ENCODE measurements around the gene MFAP2.

Gene MFAP2

DNA sequence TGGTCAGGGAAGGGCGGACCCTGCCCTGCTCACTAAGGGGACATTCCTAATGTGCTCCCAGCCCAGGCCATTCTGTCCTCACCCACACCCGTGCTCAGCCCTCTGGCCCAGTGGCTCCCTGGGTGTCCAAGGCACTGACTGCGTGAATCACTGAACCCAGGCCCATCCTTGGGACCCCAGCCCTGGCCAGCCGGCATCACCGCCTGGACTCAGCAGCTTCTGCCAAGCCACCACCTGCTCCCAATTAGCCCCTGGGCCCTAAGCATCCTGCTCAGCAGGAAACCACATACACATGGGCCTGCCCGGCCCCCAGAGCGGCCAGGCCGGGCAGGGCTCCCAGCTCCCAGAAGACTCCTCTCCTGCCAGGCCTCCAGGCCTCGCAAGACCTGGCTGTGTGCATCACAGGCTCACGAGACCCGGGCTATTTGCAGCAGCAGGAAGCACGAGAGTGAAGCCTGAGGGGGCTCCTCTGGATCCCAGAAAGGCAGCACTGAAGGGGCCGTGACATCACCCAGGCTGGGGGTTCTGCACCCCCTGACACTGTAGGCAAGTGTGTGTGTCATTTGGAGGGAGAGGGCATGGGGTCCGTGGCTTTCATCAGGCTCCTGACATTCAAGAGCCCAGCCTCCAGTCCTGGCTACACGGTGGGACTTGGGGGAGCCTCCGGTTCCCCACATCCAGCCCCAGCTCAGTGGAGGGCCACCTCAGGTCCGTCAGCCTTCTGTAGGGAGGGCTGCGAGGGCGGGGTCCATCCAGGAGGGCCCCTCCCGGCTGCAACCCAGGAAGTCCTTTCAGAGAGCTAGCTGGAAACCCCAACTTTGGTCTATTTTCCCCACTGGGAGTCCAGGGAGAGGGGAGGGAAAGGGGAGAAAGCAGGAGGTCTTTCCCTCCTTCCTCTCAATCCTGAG, 1.6 kb downstream of the MFAP2 start:
- Mint-ChIP-seq H3K4me1 (ENCODE audit: low read depth) (peaks cover 7% of the 10 kb centered on the region), H3K27ac (no peak overlapping the region)

DNA sequence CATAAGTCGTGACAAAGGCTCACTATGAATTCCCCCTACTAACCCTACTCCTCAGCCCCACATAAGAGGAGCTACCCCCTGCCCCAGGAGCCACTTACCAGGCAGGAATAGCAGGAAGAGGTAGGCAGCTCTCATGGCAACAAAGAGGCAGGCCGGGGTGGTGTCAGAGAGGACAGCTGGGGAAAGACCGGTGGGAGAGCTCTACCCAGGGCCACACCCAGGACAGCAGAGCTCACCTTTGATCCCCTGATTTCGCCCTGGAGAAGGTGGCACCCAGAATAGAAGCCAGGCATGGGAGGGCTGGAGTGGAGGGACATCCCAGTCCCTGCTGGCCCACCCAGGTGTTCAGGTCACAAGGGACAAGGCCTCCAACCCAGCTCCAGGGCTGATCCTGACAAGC, 2.3 kb downstream of the MFAP2 start:
- Mint-ChIP-seq H3K36me3 (ENCODE audit: low read depth) (no peaks in the 10 kb centered on the region), H3K4me1 (ENCODE audit: low read depth) (peaks cover 7% of the 10 kb centered on the region), H3K27ac (no peak overlapping the region), H3K27me3 (peaks cover 26% of the 10 kb centered on the region), H3K4me3 (no peak overlapping the region), H3K9me3 (no peaks in the 10 kb centered on the region)
- DNase-seq, result no peak

More for the DNA sequence above, 1.6 kb downstream of the MFAP2 start:
- Mint-ChIP-seq H3K27me3 (peaks cover 29% of the 10 kb centered on the region), H3K36me3 (ENCODE audit: low read depth) (no peaks in the 10 kb centered on the region), H3K4me3 (no peak overlapping the region), H3K9me3 (no peaks in the 10 kb centered on the region)
- DNase-seq, result no peak

DNA sequence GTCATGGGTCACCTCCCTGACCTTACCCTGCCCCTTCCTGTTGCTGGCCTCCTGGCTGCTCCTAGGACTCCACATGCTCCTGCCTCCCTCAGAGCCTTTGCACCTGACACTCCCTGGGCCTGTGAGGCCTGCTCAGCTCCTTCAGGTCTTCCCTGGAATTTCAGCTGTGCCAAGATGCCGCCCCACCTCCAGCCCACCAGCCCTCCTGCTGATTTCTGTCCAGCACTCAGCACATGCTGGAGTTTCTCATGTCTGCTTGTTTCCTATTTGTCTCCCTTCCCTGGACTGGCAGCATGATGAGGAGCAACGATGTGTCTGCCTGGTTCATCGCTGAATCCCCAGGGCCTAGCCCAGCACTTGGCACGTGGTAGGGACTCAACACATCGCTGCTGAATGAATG, 3.0 kb downstream of the MFAP2 start:
- H3K27me3 Mint-ChIP-seq, result peaks cover 22% of the 10 kb centered on the region
- no peaks in the 10 kb centered on the region for H3K9me3 Mint-ChIP-seq
- no peak overlapping the region for H3K4me3 Mint-ChIP-seq
- H3K36me3 Mint-ChIP-seq (ENCODE audit: low read depth), result no peaks in the 10 kb centered on the region
- H3K27ac Mint-ChIP-seq, result peak overlapping the region; percentile 14
- DNase-seq, result no peak
- H3K4me1 Mint-ChIP-seq (ENCODE audit: low read depth), result peaks cover 7% of the 10 kb centered on the region

DNA sequence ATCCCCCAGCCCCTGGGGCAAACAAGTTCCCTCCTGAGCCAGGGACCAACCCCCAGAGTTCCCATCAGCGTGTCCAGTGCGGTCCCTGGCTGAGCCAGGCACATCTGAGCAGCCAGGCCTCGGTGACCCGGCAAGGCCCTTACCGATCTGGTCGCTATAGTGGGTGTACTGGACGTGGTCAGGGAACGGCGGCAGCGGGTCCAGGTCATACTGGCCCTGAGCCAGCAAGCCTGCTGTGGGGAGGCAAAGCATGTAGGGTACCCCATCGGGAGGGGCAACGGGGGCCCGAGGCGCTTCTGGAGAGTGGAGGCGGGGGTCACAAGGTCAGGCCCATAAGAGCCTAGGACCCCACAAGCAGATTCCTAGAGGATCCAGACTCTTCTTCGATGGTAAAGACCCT, 3.5 kb downstream of the MFAP2 start:
- no peaks in the 10 kb centered on the region for H3K9me3 Mint-ChIP-seq
- H3K27ac Mint-ChIP-seq, result no peak overlapping the region
- H3K27me3 Mint-ChIP-seq, result peaks cover 18% of the 10 kb centered on the region
- H3K4me3 Mint-ChIP-seq, result no peak overlapping the region
- no peaks in the 10 kb centered on the region for H3K36me3 Mint-ChIP-seq (ENCODE audit: low read depth)
- peaks cover 7% of the 10 kb centered on the region for H3K4me1 Mint-ChIP-seq (ENCODE audit: low read depth)
- no peak for DNase-seq

GRCh38 chr1:16975838-16976237, 4.6 kb downstream of the MFAP2 start:
- Mint-ChIP-seq H3K27me3 (peaks cover 9% of the 10 kb centered on the region), H3K4me1 (ENCODE audit: low read depth) (peaks cover 2% of the 10 kb centered on the region), H3K27ac (no peak overlapping the region), H3K4me3 (no peak overlapping the region), H3K9me3 (no peaks in the 10 kb centered on the region), H3K36me3 (ENCODE audit: low read depth) (no peaks in the 10 kb centered on the region)
- no peak for DNase-seq

- Mint-ChIP-seq H3K36me3 (ENCODE audit: low read depth) (no peaks in the 10 kb centered on the region), H3K9me3 (no peaks in the 10 kb centered on the region), H3K4me3 (no peak overlapping the region), H3K27ac (no peak overlapping the region), H3K4me1 (ENCODE audit: low read depth) (no peaks in the 10 kb centered on the region), H3K27me3 (peaks cover 6% of the 10 kb centered on the region)
- no peak for DNase-seq
Observed at GRCh38 chr1:16975211-16975610, 5.2 kb downstream of the MFAP2 start.

GRCh38 chr1:16973215-16973614, 7.2 kb downstream of the MFAP2 start:
- Mint-ChIP-seq H3K4me3 (no peak overlapping the region), H3K27me3 (no peaks in the 10 kb centered on the region), H3K36me3 (ENCODE audit: low read depth) (peaks cover 10% of the 10 kb centered on the region), H3K27ac (no peak overlapping the region), H3K4me1 (ENCODE audit: low read depth) (no peaks in the 10 kb centered on the region), H3K9me3 (no peaks in the 10 kb centered on the region)
- no peak for DNase-seq

DNA sequence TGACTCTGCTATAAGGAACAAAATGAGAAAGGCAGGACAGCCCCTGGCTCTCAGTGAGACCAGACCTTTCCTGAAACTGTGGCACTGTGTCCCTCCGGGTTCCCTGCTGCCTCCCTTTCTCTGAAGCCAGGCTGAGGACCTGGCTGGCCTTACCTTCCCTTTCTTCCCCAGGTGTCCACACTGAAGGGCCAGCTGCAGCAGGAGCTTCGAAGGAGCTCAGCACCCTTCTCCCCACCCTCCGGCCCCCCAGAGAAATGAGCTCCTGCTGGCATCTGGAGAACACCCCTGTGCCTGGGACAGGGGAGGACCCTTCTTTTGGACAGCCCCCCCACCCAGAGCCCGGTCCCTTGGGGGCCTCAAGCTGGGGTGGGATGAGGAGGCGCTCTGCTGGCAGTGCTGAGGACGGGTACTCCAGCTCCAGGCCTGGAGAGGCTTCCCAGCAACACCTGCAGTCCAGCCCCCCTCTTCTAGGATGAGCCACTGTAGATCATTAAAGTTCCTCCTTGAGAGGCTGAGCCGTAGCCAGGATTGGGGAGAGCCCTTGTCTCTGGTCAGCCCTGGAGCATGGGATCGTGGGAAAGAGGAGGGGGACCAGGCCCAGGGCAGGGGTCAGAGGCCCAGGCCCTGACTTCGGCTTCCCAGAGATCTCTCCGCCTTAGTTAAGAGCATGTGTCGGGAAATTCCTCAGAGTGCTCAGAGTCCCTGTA, 8.1 kb downstream of the MFAP2 start:
- H3K4me3 Mint-ChIP-seq, result no peak overlapping the region
- DNase-seq, result no peak
- H3K9me3 Mint-ChIP-seq, result no peaks in the 10 kb centered on the region
- H3K36me3 Mint-ChIP-seq (ENCODE audit: low read depth), result peaks cover 12% of the 10 kb centered on the region
- no peak overlapping the region for H3K27ac Mint-ChIP-seq
- H3K4me1 Mint-ChIP-seq (ENCODE audit: low read depth), result no peaks in the 10 kb centered on the region
- no peaks in the 10 kb centered on the region for H3K27me3 Mint-ChIP-seq

DNA sequence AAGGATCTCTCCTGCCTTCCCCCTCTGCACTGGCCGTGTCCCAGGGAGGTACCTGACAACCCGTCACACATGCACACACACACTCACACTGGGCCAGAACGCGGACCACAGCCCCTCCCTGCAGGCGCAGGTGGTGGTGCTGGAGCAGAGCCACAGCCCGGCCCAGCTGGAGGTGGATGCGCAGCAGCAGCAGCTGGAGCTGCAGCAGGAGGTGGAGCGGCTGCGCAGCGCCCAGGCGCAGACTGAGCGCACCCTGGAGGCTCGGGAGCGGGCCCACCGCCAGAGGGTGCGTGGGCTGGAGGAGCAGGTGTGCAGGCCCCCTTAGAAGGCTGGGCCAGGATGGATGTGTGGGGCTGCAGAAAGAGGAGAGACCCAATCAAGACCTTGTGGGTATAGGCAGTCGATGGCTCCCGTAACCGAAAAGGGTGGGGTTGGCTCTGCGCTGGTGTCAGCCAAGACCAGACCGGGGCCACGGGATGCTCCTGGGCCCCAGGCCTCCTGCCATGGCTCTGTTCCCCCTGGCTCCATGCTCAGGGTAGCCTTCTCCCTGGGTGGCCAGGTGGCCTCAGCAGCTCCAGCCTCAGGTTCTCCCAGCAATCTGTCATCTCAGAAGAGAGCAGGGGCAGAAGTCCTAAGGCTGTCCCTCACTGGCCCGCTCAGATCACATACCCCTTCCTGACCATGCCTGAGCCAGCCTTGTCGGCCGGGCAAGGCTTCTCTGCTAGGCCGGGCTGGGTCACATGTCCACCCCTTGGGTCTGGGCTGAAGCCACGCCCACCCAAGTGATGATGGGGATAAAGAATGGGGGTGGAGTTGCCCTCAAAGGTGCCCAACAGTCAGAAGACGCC, 8.9 kb downstream of the MFAP2 start:
- no peaks in the 10 kb centered on the region for H3K9me3 Mint-ChIP-seq
- H3K4me3 Mint-ChIP-seq, result no peak overlapping the region
- H3K27me3 Mint-ChIP-seq, result no peaks in the 10 kb centered on the region
- H3K36me3 Mint-ChIP-seq (ENCODE audit: low read depth), result peaks cover 15% of the 10 kb centered on the region
- no peak for DNase-seq
- no peak overlapping the region for H3K27ac Mint-ChIP-seq
- H3K4me1 Mint-ChIP-seq (ENCODE audit: low read depth), result no peaks in the 10 kb centered on the region

GRCh38 chr1:16970132-16970910, 10.1 kb downstream of the MFAP2 start:
- DNase-seq, result no peak
- H3K4me3 Mint-ChIP-seq, result no peak overlapping the region
- peaks cover 28% of the 10 kb centered on the region for H3K36me3 Mint-ChIP-seq (ENCODE audit: low read depth)
- H3K27me3 Mint-ChIP-seq, result no peaks in the 10 kb centered on the region
- H3K27ac Mint-ChIP-seq, result no peak overlapping the region
- H3K9me3 Mint-ChIP-seq, result no peaks in the 10 kb centered on the region
- H3K4me1 Mint-ChIP-seq (ENCODE audit: low read depth), result peaks cover 1% of the 10 kb centered on the region

DNA sequence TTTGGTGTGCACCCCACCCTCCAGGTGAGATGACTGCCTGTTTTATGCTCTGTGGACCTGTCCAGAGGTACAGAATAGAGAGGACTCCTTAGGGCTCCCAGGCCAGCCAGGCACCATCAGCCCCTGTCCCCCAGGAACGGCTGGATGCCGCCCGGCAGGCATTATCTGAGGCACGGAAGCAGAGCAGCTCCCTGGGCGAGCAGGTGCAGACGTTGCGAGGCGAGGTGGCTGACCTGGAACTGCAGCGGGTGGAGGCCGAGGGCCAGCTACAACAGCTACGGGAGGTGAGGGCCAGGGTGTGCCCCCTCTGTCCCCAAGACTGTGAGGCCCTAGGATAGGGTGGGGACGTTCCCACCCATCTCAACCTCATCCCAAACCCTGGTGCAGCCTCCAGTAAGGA, 10.8 kb downstream of the MFAP2 start:
- Mint-ChIP-seq H3K27me3 (no peaks in the 10 kb centered on the region), H3K4me3 (no peak overlapping the region), H3K27ac (no peak overlapping the region), H3K9me3 (no peaks in the 10 kb centered on the region), H3K36me3 (ENCODE audit: low read depth) (peaks cover 32% of the 10 kb centered on the region), H3K4me1 (ENCODE audit: low read depth) (peaks cover 5% of the 10 kb centered on the region)
- DNase-seq, result no peak

- Mint-ChIP-seq H3K9me3 (no peaks in the 10 kb centered on the region), H3K27ac (no peak overlapping the region), H3K4me3 (no peak overlapping the region), H3K36me3 (ENCODE audit: low read depth) (peaks cover 32% of the 10 kb centered on the region), H3K27me3 (no peaks in the 10 kb centered on the region), H3K4me1 (ENCODE audit: low read depth) (peaks cover 5% of the 10 kb centered on the region)
- DNase-seq, result no peak
Observed at GRCh38 chr1:16969057-16969611, 11.3 kb downstream of the MFAP2 start.

GRCh38 chr1:16968372-16968771, 12.0 kb downstream of the MFAP2 start:
- H3K9me3 Mint-ChIP-seq, result no peaks in the 10 kb centered on the region
- H3K4me3 Mint-ChIP-seq, result no peak overlapping the region
- no peak overlapping the region for H3K27ac Mint-ChIP-seq
- no peaks in the 10 kb centered on the region for H3K27me3 Mint-ChIP-seq
- H3K4me1 Mint-ChIP-seq (ENCODE audit: low read depth), result peaks cover 5% of the 10 kb centered on the region
- DNase-seq, result no peak
- H3K36me3 Mint-ChIP-seq (ENCODE audit: low read depth), result peaks cover 32% of the 10 kb centered on the region

DNA sequence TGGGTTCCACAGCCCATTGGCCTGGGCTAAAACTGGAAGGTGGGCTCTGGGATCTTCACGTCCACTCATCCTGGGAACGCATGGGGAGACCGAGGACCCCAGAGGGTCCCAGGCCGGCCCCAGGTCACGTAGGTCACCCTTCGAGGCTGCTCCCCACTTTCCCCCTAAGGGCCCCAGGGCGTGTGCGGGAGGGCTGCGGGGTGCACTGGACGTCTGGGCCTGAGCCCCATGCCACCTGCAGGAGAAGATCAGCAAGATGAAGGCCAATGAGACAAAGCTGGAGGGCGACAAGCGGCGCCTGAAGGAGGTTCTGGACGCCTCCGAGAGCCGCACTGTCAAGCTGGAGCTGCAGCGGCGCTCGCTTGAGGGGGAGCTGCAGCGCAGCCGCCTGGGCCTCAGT, 12.5 kb downstream of the MFAP2 start:
- peaks cover 34% of the 10 kb centered on the region for H3K36me3 Mint-ChIP-seq (ENCODE audit: low read depth)
- no peak overlapping the region for H3K4me3 Mint-ChIP-seq
- H3K27ac Mint-ChIP-seq, result no peak overlapping the region
- peaks cover 5% of the 10 kb centered on the region for H3K4me1 Mint-ChIP-seq (ENCODE audit: low read depth)
- H3K27me3 Mint-ChIP-seq, result no peaks in the 10 kb centered on the region
- H3K9me3 Mint-ChIP-seq, result no peaks in the 10 kb centered on the region
- no peak for DNase-seq
